OCI-LY3 (cell line): Measurements from ENCODE around the gene KCND1.

Experiments used
- EZH2phosphoT487 ChIP-seq: fragments of 200-600 bp; shearing (Covaris generic); IDR thresholded peaks from 2 replicates; pipeline ENCODE4 v1.6.1; 2018; ENCODE audit warnings: antibody characterized with exemption, mixed run types, low read depth
- TF ChIP-seq, protein P1 (sequence below): fragments of 200-600, 300-600 bp; sonication (generic); IDR thresholded peaks from 2 replicates; pipeline ENCODE4 v1.5.1; 2014; ENCODE audit warnings: antibody characterized with exemption, low read length, low read depth

- TF ChIP-seq, protein P1, sequence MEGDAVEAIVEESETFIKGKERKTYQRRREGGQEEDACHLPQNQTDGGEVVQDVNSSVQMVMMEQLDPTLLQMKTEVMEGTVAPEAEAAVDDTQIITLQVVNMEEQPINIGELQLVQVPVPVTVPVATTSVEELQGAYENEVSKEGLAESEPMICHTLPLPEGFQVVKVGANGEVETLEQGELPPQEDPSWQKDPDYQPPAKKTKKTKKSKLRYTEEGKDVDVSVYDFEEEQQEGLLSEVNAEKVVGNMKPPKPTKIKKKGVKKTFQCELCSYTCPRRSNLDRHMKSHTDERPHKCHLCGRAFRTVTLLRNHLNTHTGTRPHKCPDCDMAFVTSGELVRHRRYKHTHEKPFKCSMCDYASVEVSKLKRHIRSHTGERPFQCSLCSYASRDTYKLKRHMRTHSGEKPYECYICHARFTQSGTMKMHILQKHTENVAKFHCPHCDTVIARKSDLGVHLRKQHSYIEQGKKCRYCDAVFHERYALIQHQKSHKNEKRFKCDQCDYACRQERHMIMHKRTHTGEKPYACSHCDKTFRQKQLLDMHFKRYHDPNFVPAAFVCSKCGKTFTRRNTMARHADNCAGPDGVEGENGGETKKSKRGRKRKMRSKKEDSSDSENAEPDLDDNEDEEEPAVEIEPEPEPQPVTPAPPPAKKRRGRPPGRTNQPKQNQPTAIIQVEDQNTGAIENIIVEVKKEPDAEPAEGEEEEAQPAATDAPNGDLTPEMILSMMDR, result no peak
- TF ChIP-seq EZH2phosphoT487, result no peak
Measured at GRCh38 chrX:48969471-48969870, 2.2 kb downstream of the KCND1 start.
